HFFc6 (cell line): Measurements from ENCODE around the gene TAPT1. TPM values are rescaled to one million over a fixed set of nuclear protein-coding genes. Genes with fewer than 3 reads are reported as not detected.

ENCODE experiments used
- DNase-seq: peaks from one replicate; pipeline ENCODE4 v3.0.0-alpha.2; 2018
- H3K27ac Mint-ChIP-seq: 2 replicates; pipeline ENCODE4 v1.8.0; 2020; ENCODE audit warnings: mild to moderate bottlenecking, mixed read lengths
- H3K27me3 Mint-ChIP-seq: 2 replicates; pipeline ENCODE4 v1.8.0; 2021; ENCODE audit warnings: mild to moderate bottlenecking, moderate library complexity, mixed read lengths; ENCODE audit not compliant: insufficient read depth
- H3K36me3 Mint-ChIP-seq: 2 replicates; pipeline ENCODE4 v1.8.0; 2021; ENCODE audit warnings: low read depth, mixed read lengths
- H3K4me1 Mint-ChIP-seq: 2 replicates; pipeline ENCODE4 v1.8.0; 2020; ENCODE audit warnings: low read depth, mixed read lengths
- H3K4me3 Mint-ChIP-seq: 2 replicates; pipeline ENCODE4 v1.8.0; 2020; ENCODE audit warnings: mild to moderate bottlenecking, moderate library complexity, mixed read lengths
- H3K9me3 Mint-ChIP-seq: 2 replicates; pipeline ENCODE4 v1.8.0; 2020; ENCODE audit warnings: mild to moderate bottlenecking, mixed read lengths
- CTCF ChIP-seq: fragments of 200-600 bp; sonication (generic); IDR thresholded peaks from 2 replicates; pipeline ENCODE4 v1.5.0; 2021; ENCODE audit warnings: antibody characterized with exemption, mild to moderate bottlenecking
- total RNA-seq, 6 experiments: library from RNA; stranded (reverse); fragmentation: NEBNext Ultra II Directional; extraction: Animal tissue kit (Norgen Biotek cat#: 25700); gene quantifications; 2 replicates in 1 of 6; 3 replicates in 5 of 6; pipeline ENCODE4 v1.2.3, GENCODE V29; 2021

Gene TAPT1
- total RNA-seq, 6 experiments from 2014 or later = 11.8 to 17.9 (median 15.3) TPM

GRCh38 chr4:16122784-16123183 is 103.5 kb downstream of the TAPT1 start:
- Mint-ChIP-seq H3K27me3 (peaks cover 30% of the 10 kb centered on the region), H3K27ac (no peak overlapping the region), H3K36me3 (no peaks in the 10 kb centered on the region), H3K9me3 (no peaks in the 10 kb centered on the region), H3K4me3 (no peak overlapping the region), H3K4me1 (no peaks in the 10 kb centered on the region)
- no peak for TF ChIP-seq CTCF
- no peak for DNase-seq

- H3K36me3 Mint-ChIP-seq = no peaks in the 10 kb centered on the region
- H3K9me3 Mint-ChIP-seq = no peaks in the 10 kb centered on the region
- no peaks in the 10 kb centered on the region for H3K4me1 Mint-ChIP-seq
- no peak overlapping the region for H3K4me3 Mint-ChIP-seq
- H3K27ac Mint-ChIP-seq = no peak overlapping the region
- TF ChIP-seq CTCF = no peak
- no peak for DNase-seq
- peaks cover 30% of the 10 kb centered on the region for H3K27me3 Mint-ChIP-seq
These were observed 104.0 kb downstream of the TAPT1 start for GRCh38 chr4:16122308-16122711.

- Mint-ChIP-seq H3K4me1 (no peaks in the 10 kb centered on the region), H3K27ac (no peak overlapping the region), H3K9me3 (no peaks in the 10 kb centered on the region), H3K4me3 (peak overlapping the region; percentile 47), H3K27me3 (peaks cover 25% of the 10 kb centered on the region), H3K36me3 (no peaks in the 10 kb centered on the region)
- TF ChIP-seq CTCF = no peak
- DNase-seq = no peak
These were observed 105.6 kb downstream of the TAPT1 start for GRCh38 chr4:16120720-16121119.

DNA sequence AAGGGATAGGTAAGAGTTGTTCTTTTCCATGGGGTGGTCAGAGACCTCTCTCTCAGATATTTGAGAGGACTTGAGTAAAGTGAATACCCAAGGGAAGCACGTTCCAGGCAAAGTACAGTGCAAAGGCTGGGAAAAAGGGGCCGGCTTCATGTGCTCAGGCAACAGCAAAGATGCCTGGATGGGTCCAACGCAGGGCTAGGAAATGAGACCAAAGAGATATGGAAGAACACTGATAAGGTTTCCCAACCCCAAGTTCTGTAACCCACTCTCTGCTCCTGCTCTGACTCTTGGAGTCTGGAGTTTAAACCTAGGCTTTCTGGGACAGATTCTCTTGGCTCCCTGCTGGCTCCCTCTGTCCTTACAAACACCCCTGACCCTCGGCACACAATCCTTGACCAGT is 106.3 kb downstream of the TAPT1 start:
- Mint-ChIP-seq H3K27ac (no peak overlapping the region), H3K36me3 (no peaks in the 10 kb centered on the region), H3K27me3 (peaks cover 21% of the 10 kb centered on the region), H3K9me3 (no peaks in the 10 kb centered on the region), H3K4me1 (no peaks in the 10 kb centered on the region), H3K4me3 (no peak overlapping the region)
- no peak for DNase-seq
- TF ChIP-seq CTCF = no peak

GRCh38 chr4:16118090-16118489 is 108.2 kb downstream of the TAPT1 start:
- Mint-ChIP-seq H3K4me3 (no peak overlapping the region), H3K36me3 (no peaks in the 10 kb centered on the region), H3K27ac (no peak overlapping the region), H3K4me1 (no peaks in the 10 kb centered on the region), H3K27me3 (peaks cover 22% of the 10 kb centered on the region), H3K9me3 (no peaks in the 10 kb centered on the region)
- no peak for TF ChIP-seq CTCF
- no peak for DNase-seq

- Mint-ChIP-seq H3K9me3 (no peaks in the 10 kb centered on the region), H3K4me3 (no peak overlapping the region), H3K36me3 (no peaks in the 10 kb centered on the region), H3K27me3 (peaks cover 26% of the 10 kb centered on the region), H3K27ac (no peak overlapping the region), H3K4me1 (no peaks in the 10 kb centered on the region)
- DNase-seq = no peak
- no peak for TF ChIP-seq CTCF
These were observed 109.1 kb downstream of the TAPT1 start for GRCh38 chr4:16117164-16117563.
